Measurements from ENCODE around the gene BCKDHB.

DNA sequence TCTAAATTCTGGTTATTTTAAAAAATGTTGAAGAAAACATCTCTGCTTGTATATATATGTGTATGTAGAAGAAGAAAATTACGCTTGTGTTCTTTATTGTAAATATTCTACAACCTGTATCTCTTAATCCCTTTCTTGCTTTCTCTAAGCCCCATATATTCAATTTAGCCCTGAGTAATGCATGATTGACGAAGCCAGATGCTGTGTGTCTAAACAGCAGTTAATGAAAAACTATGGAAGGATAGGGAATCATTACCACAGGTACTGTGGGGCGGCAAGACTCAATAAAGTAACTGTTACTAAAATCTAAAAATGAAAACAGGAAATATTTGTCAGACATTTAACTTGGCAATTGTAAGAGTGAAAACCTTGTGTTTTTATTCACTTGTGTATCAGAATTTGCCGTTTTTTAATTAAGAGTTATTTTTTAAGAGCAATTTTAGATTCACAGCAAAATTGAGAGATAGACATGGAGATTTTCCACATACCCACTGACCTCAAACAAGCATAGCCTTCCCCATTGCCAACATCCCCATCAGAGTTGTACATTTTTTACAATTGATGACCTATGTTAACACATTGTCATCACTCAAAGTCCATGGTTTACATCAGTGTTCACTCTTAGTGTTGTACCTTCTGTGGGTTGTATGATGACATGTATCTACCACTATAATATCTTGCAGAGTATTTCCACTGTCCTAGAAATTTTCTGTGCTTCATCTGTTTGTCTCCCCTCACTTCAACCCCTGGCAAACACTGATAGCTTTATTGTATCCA lies 76.7 kb downstream of the BCKDHB start:
- TF ChIP-seq POLR2AphosphoS5 (IDR thresholded peaks at IDR 0.05) (no peak), CTCF (IDR thresholded peaks at IDR 0.05) (no peak), POLR2A (IDR thresholded peaks at IDR 0.05) (no peak)

Data from prostate gland (tissue), 2 donors.